Measurements from ENCODE around the gene MYCBPAP. TPM values are rescaled to one million over a fixed set of nuclear protein-coding genes. Genes with fewer than 3 reads are reported as not detected.

MYCBPAP gene
- total and polyA plus RNA-seq, 2 donors from 2014 or later = 0.72 to 2.9 TPM

- Histone ChIP-seq H3K9ac (ENCODE audit: low read length in 3 of 3) (no peak overlapping the region), H3K9me3 (ENCODE audit: control insufficient read depth in 2 of 3, insufficient read depth in 1 of 3, low read length in 3 of 3) (no peaks in the 10 kb centered on the region), H3K27ac (ENCODE audit: low read depth in 2 of 2, low read length in 2 of 2) (no peak overlapping the region), H3K27me3 (ENCODE audit: control insufficient read depth, insufficient read depth, low read length) (no peaks in the 10 kb centered on the region), H3K4me1 (ENCODE audit: control insufficient read depth in 2 of 3, insufficient read depth in 2 of 3, low read depth in 1 of 3, low read length in 3 of 3) (peaks cover 0 to 3% (median 0%) of the 10 kb centered on the region in 3 donors), H3K36me3 (ENCODE audit: control insufficient read depth in 2 of 3, insufficient read depth in 3 of 3, low read length in 3 of 3) (no peaks in the 10 kb centered on the region), H3K4me3 (ENCODE audit: low read length in 3 of 3) (no peak overlapping the region)
- TF ChIP-seq, protein P1, sequence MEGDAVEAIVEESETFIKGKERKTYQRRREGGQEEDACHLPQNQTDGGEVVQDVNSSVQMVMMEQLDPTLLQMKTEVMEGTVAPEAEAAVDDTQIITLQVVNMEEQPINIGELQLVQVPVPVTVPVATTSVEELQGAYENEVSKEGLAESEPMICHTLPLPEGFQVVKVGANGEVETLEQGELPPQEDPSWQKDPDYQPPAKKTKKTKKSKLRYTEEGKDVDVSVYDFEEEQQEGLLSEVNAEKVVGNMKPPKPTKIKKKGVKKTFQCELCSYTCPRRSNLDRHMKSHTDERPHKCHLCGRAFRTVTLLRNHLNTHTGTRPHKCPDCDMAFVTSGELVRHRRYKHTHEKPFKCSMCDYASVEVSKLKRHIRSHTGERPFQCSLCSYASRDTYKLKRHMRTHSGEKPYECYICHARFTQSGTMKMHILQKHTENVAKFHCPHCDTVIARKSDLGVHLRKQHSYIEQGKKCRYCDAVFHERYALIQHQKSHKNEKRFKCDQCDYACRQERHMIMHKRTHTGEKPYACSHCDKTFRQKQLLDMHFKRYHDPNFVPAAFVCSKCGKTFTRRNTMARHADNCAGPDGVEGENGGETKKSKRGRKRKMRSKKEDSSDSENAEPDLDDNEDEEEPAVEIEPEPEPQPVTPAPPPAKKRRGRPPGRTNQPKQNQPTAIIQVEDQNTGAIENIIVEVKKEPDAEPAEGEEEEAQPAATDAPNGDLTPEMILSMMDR (IDR thresholded peaks at IDR 0.05; ENCODE audit: borderline replicate concordance, extremely low read depth, insufficient read depth) = no peak
- intact Hi-C loops (cut with DNase I) = no loop called here
- FAIRE-seq (no peak), DNase-seq (peak in 1 of 5 donors; percentile 25)
These were observed 6.1 kb downstream of the MYCBPAP start for GRCh38 chr17:50514388-50514787.

- Histone ChIP-seq H3K9ac (ENCODE audit: low read length in 3 of 3) (no peak overlapping the region), H3K4me3 (ENCODE audit: low read length in 3 of 3) (no peak overlapping the region), H3K27me3 (ENCODE audit: control insufficient read depth, insufficient read depth, low read length) (no peaks in the 10 kb centered on the region), H3K4me1 (ENCODE audit: control insufficient read depth in 2 of 3, insufficient read depth in 2 of 3, low read depth in 1 of 3, low read length in 3 of 3) (peaks cover 0 to 3% (median 0%) of the 10 kb centered on the region in 3 donors), H3K27ac (ENCODE audit: low read depth in 2 of 2, low read length in 2 of 2) (peak overlapping the region in 1 of 2 donors; percentile 32), H3K9me3 (ENCODE audit: control insufficient read depth in 2 of 3, insufficient read depth in 1 of 3, low read length in 3 of 3) (no peaks in the 10 kb centered on the region), H3K36me3 (ENCODE audit: control insufficient read depth in 2 of 3, insufficient read depth in 3 of 3, low read length in 3 of 3) (no peaks in the 10 kb centered on the region)
- DNase-seq (peak in 2 of 5 donors; percentile 45 to 59), FAIRE-seq (no peak)
- TF ChIP-seq, protein P1 (IDR thresholded peaks at IDR 0.05; ENCODE audit: borderline replicate concordance, extremely low read depth, insufficient read depth) = no peak
- intact Hi-C loops (cut with DNase I) = no loop called here
These were observed 6.9 kb downstream of the MYCBPAP start for GRCh38 chr17:50514936-50515702.

GRCh38 chr17:50517011-50517410 lies 8.8 kb downstream of the MYCBPAP start:
- Histone ChIP-seq H3K9ac (ENCODE audit: low read length in 3 of 3) (no peak overlapping the region), H3K27ac (ENCODE audit: low read depth in 2 of 2, low read length in 2 of 2) (no peak overlapping the region), H3K4me3 (ENCODE audit: low read length in 3 of 3) (no peak overlapping the region), H3K27me3 (ENCODE audit: control insufficient read depth, insufficient read depth, low read length) (no peaks in the 10 kb centered on the region), H3K4me1 (ENCODE audit: control insufficient read depth in 2 of 3, insufficient read depth in 2 of 3, low read depth in 1 of 3, low read length in 3 of 3) (peaks cover 0 to 3% (median 0%) of the 10 kb centered on the region in 3 donors), H3K36me3 (ENCODE audit: control insufficient read depth in 2 of 3, insufficient read depth in 3 of 3, low read length in 3 of 3) (no peaks in the 10 kb centered on the region), H3K9me3 (ENCODE audit: control insufficient read depth in 2 of 3, insufficient read depth in 1 of 3, low read length in 3 of 3) (no peaks in the 10 kb centered on the region)
- TF ChIP-seq, protein P1 (IDR thresholded peaks at IDR 0.05; ENCODE audit: borderline replicate concordance, extremely low read depth, insufficient read depth) = no peak
- DNase-seq = no peak
- intact Hi-C loops (cut with DNase I) = no loop called here
- no peak for FAIRE-seq

All from kidney (tissue), 14 donors.